Loucy (cell line): ENCODE measurements around the gene SCO2.

ENCODE experiments used
- H2AFZ ChIP-seq: fragments of 200-600 bp; sonication (generic); 2 replicates; pipeline ENCODE4 v1.6.0; 2016; ENCODE audit warnings: antibody characterized with exemption, mild to moderate bottlenecking, low read length, moderate library complexity
- H3F3A ChIP-seq: fragments of 200-600 bp; 2 replicates; pipeline ENCODE4 v1.6.0; 2016; ENCODE audit warnings: antibody characterized with exemption, low read depth, mild to moderate bottlenecking
- H3K27me3 ChIP-seq: fragments of 200-600 bp; sonication (generic); 2 replicates; pipeline ENCODE4 v1.6.1; 2014; ENCODE audit warnings: low read length, mild to moderate bottlenecking; ENCODE audit not compliant: insufficient read depth, poor library complexity, severe bottlenecking
- H3K36me3 ChIP-seq: fragments of 200-600 bp; sonication (generic); 2 replicates; pipeline ENCODE4 v1.6.1; 2016; ENCODE audit warnings: low read length; ENCODE audit not compliant: insufficient read depth
- H3K4me1 ChIP-seq: fragments of 200-600 bp; sonication (generic); 2 replicates; pipeline ENCODE4 v1.5.1; 2014; ENCODE audit warnings: low read length, mild to moderate bottlenecking; ENCODE audit not compliant: insufficient read depth, poor library complexity, severe bottlenecking
- H3K4me2 ChIP-seq: fragments of 200-600 bp; sonication (generic); 2 replicates; pipeline ENCODE4 v1.6.0; 2014; ENCODE audit warnings: antibody characterized with exemption, low read length, low read depth, mild to moderate bottlenecking; ENCODE audit not compliant: poor library complexity, severe bottlenecking
- H3K4me3 ChIP-seq: fragments of 200-600 bp; sonication (generic); 2 replicates; pipeline ENCODE4 v1.5.1; 2014; ENCODE audit warnings: low read length, mild to moderate bottlenecking, mixed read lengths; ENCODE audit not compliant: poor library complexity, severe bottlenecking
- H3K79me2 ChIP-seq: fragments of 200-600 bp; sonication (generic); 2 replicates; pipeline ENCODE4 v1.6.1; 2014; ENCODE audit warnings: low read length; ENCODE audit not compliant: insufficient read depth
- H3K9ac ChIP-seq: fragments of 200-600 bp; sonication (generic); 2 replicates; pipeline ENCODE4 v1.6.0; 2014; ENCODE audit warnings: mild to moderate bottlenecking, low read depth, low read length, moderate library complexity; ENCODE audit not compliant: poor library complexity, severe bottlenecking
- H3K9me2 ChIP-seq: fragments of 200-600 bp; sonication (generic); replicated peaks from 2 replicates; pipeline ENCODE4 v1.6.1; 2016; ENCODE audit warnings: low read depth, low read length, mixed read lengths
- H3K9me3 ChIP-seq: fragments of 200-600 bp; sonication (generic); 2 replicates; pipeline ENCODE4 v1.6.1; 2014; ENCODE audit warnings: mild to moderate bottlenecking, antibody characterized with exemption, low read length, low read depth; ENCODE audit not compliant: insufficient read depth
- H4K20me1 ChIP-seq: fragments of 200-600 bp; sonication (generic); 2 replicates; pipeline ENCODE4 v1.6.0; 2014; ENCODE audit warnings: antibody characterized with exemption, low read length, mild to moderate bottlenecking; ENCODE audit not compliant: insufficient read depth, poor library complexity, severe bottlenecking
- CTCF ChIP-seq: fragments of 200-600 bp; sonication (generic); conservative IDR thresholded peaks from 2 replicates; pipeline ENCODE4 v1.5.1; 2014; ENCODE audit warnings: mild to moderate bottlenecking, antibody characterized with exemption, low read length
- EZH2phosphoT487 ChIP-seq: fragments of 200-600 bp; IDR thresholded peaks from 2 replicates; pipeline ENCODE4 v1.6.1; 2018; ENCODE audit warnings: antibody characterized with exemption, mild to moderate bottlenecking, moderate library complexity, borderline replicate concordance

The SCO2 gene

GRCh38 chr22:50489363-50490243 is 35.8 kb downstream of the SCO2 start:
- no peaks in the 10 kb centered on the region for H3K27me3 ChIP-seq
- TF ChIP-seq EZH2phosphoT487 (no peak), CTCF (no peak)
- no peaks in the 10 kb centered on the region for H3K79me2 ChIP-seq
- H3K36me3 ChIP-seq = no peaks in the 10 kb centered on the region
- H3K9ac ChIP-seq = no peak overlapping the region
- no peak overlapping the region for H2AFZ ChIP-seq
- H3K4me1 ChIP-seq = peaks cover 3% of the 10 kb centered on the region
- no peak overlapping the region for H3K4me2 ChIP-seq
- H3K4me3 ChIP-seq = no peak overlapping the region
- H3K9me2 ChIP-seq = no peaks in the 10 kb centered on the region
- H3F3A ChIP-seq = no peaks in the 10 kb centered on the region
- no peaks in the 10 kb centered on the region for H4K20me1 ChIP-seq
- H3K9me3 ChIP-seq = no peaks in the 10 kb centered on the region

GRCh38 chr22:50488886-50489285 is 36.5 kb downstream of the SCO2 start:
- H3K9ac ChIP-seq = no peak overlapping the region
- no peak overlapping the region for H3K4me3 ChIP-seq
- no peaks in the 10 kb centered on the region for H3K9me2 ChIP-seq
- H3K9me3 ChIP-seq = no peaks in the 10 kb centered on the region
- H3K79me2 ChIP-seq = no peaks in the 10 kb centered on the region
- no peaks in the 10 kb centered on the region for H3K36me3 ChIP-seq
- no peaks in the 10 kb centered on the region for H3K27me3 ChIP-seq
- H3K4me2 ChIP-seq = no peak overlapping the region
- H2AFZ ChIP-seq = no peak overlapping the region
- no peak for TF ChIP-seq EZH2phosphoT487
- H3F3A ChIP-seq = no peaks in the 10 kb centered on the region
- peaks cover 3% of the 10 kb centered on the region for H3K4me1 ChIP-seq
- H4K20me1 ChIP-seq = no peaks in the 10 kb centered on the region

- Histone ChIP-seq H3K36me3 (no peaks in the 10 kb centered on the region), H3K27me3 (no peaks in the 10 kb centered on the region), H3K4me3 (no peak overlapping the region), H2AFZ (no peak overlapping the region), H3K9ac (no peak overlapping the region), H3K9me2 (no peaks in the 10 kb centered on the region), H3F3A (no peaks in the 10 kb centered on the region), H4K20me1 (no peaks in the 10 kb centered on the region), H3K79me2 (no peaks in the 10 kb centered on the region), H3K9me3 (no peaks in the 10 kb centered on the region), H3K4me2 (no peak overlapping the region), H3K4me1 (peaks cover 3% of the 10 kb centered on the region)
- no peak for TF ChIP-seq EZH2phosphoT487
- TF ChIP-seq CTCF = no peak
These were observed 37.3 kb downstream of the SCO2 start for GRCh38 chr22:50488006-50488677.
